ENCODE measurements around the gene CCL13. TPM values are rescaled to one million over a fixed set of nuclear protein-coding genes. Genes with fewer than 3 reads are reported as not detected.

CCL13 gene
- total RNA-seq, 1 experiment from 2014 or later: not detected

DNA sequence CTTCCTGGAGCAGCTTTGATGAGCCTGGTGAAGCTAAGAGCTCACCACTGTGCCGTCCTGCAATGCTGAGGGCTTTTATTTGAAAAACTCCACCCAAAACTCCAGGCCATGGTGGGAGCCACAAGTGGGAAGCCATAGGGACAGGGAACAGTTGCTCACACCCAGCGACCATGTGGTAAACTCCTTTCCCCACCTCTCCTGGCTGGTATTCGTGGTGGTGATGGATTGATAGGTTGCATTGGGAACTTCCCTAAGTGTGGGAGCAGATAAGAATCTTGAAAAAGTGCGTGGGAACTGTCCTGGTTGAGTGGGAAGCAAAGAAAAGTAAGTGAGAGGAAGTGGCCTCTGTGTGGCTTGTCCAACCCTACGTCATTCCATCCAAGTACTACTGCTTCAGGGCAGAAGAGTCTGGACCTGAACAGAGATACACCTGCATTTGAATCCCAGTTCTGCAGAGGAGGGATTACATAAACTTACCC is 6.9 kb downstream of the CCL13 start, which contains the start of gene CCL1:
TSS of gene CCL1 (minus strand) at position 51 of the 479 bp plus-strand sequence. CDS start 72 bp downstream, outside the sequence.
- DNase-seq (ENCODE audit: low spot score): no peak

DNA sequence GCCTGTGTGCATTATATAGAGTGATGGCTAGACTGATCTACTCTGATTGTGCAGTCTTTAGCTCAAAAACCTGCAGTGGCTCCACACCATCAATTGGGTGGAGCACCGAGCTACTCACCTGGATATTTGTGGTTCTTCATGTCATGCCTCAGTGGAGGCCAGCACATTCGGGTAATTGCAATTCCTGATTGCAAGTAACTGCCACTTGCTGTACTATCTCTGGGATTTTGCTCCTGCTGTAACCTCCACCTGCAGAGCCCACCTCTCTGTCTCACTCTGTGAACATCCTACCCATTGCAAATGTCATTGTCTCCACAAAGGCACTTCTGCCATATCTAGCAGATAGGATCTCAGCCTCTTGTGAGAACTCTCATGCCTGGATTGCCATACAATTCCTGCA is 8.5 kb downstream of the CCL13 start:
- DNase-seq (ENCODE audit: low spot score): no peak

DNA sequence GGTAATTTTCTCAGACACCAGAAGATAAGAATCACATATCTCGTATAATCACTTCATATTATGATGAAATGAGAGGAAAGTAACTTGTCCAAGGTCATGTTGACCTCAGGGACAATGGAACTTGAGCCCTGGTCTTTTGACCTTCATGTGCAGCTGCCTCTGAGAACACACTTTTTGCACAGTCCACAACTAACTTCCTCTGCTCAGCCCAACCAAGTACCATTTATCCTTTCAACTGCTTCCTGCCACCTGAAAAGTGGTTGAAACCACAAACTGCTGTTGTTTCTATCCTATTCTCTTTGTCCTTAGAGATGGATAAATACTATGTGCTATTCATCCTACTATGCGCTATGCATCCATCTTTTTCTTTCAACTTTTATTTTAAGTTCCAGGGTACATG is 9.1 kb downstream of the CCL13 start:
- no peak for DNase-seq (ENCODE audit: low spot score)

DNA sequence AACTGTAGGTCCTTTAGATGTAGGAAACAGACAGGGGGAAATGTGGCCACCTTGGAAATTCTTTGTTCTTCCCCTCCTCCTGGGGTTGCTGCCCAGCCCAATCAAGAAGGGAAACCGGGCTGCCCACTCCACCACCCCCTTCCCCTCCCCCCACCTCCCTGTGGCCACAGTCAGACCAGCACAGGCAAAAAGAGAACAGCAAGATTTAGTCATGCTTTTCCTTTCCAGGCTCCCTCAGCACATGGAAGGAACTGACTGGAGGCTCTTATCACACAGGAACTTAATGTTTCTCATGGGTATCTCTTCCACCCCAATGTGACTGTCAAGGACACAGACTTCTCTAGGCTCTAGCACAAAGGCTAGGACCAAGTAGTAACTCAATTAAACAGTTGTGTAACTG is 9.7 kb downstream of the CCL13 start:
- DNase-seq (ENCODE audit: low spot score): no peak

GRCh38 chr17:34366529-34367107 is 10.3 kb downstream of the CCL13 start:
- no peak for DNase-seq (ENCODE audit: low spot score)

DNA sequence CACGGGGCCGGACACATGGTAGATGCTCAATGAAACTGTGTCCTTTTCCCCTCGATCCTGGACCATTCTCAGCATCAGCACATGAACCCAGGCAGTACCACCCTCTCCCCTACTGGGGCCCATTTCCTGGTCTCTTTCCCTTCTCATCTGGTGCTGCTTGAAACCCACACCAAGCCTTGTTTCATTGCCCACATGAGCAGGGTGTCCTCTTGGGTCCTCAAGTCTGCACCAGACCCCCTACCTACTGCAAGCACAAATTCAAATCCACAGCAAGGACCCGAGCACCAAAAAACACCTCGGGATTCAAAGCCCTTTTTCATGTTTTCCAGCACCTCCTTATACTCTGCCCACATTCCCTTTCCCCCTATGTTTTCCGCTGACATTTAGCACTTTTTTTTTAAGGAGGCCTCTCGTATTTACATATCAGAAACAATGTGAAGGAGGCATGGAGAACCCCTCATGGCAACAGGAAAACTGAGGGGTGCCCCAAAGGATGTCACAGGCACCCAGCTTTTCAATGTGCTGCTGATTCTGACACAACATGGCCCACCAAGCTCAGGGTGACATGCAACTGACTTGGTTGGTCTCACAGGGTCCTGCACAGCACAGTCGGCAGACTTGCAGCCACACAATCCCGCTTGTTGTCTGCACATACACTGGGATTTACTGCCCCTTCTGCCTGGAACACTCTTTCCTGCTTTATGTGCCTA is 11.4 kb downstream of the CCL13 start:
- DNase-seq (ENCODE audit: low spot score): no peak

GRCh38 chr17:34368196-34368945 is 12.1 kb downstream of the CCL13 start:
- no peak for DNase-seq (ENCODE audit: low spot score)

DNA sequence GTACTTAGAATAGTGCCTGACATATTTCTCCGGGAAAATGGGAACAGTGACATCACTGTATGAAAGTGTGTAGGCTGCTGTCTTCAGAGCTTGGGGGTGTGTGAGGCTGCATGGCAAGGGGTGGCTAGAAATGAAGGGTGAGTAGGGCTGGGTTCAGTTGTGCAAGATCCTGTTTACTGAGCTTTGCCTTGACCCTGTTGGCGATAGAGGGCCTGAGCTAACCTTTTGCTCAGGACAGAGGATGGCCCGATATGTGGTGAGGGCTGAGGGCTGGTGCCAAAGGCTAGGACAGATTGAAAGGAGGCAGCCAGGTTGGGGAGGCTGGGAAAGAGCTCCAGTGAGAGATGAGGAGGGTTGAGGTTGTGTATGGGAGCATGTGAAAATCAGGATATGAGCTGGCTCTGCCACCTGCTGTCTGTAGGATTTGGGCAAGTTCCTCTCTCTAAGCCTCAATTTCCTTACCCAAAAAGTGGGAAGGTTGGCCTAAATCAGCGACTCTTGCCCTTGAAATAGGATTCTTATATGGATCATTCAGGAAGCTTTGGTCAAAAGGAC is 12.7 kb downstream of the CCL13 start:
- no peak for DNase-seq (ENCODE audit: low spot score)

GRCh38 chr17:34369571-34369970 is 13.3 kb downstream of the CCL13 start:
- no peak for DNase-seq (ENCODE audit: low spot score)

GRCh38 chr17:34370376-34370996 is 14.2 kb downstream of the CCL13 start:
- DNase-seq (ENCODE audit: low spot score): no peak

DNA sequence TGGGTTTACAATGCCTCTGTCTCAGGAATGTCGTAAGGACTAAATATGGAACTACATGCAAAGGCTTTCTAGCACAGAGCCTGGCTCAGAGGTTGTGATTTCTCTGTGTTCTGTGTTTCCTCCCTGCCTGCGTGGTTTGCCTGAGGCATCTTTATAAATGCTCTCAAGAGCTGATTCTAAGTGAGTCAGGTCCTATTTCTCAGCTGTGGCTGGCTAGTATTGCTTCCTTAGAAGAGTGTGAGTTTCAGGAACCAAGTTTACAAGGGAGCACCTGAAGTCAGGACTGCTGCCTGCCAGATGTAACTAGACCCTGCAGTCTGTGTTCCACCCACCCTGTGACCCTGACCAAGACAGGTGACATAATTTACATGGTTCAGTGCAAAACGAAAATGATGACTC is 14.7 kb downstream of the CCL13 start:
- peak; percentile 7 for DNase-seq (ENCODE audit: low spot score)

GRCh38 chr17:34371405-34372100 is 15.3 kb downstream of the CCL13 start:
- DNase-seq (ENCODE audit: low spot score): no peak

GRCh38 chr17:34374457-34374856 is 18.2 kb downstream of the CCL13 start:
- DNase-seq (ENCODE audit: low spot score): no peak

- no peak for DNase-seq (ENCODE audit: low spot score)
These were observed 19.2 kb downstream of the CCL13 start for GRCh38 chr17:34375426-34375997.

DNA sequence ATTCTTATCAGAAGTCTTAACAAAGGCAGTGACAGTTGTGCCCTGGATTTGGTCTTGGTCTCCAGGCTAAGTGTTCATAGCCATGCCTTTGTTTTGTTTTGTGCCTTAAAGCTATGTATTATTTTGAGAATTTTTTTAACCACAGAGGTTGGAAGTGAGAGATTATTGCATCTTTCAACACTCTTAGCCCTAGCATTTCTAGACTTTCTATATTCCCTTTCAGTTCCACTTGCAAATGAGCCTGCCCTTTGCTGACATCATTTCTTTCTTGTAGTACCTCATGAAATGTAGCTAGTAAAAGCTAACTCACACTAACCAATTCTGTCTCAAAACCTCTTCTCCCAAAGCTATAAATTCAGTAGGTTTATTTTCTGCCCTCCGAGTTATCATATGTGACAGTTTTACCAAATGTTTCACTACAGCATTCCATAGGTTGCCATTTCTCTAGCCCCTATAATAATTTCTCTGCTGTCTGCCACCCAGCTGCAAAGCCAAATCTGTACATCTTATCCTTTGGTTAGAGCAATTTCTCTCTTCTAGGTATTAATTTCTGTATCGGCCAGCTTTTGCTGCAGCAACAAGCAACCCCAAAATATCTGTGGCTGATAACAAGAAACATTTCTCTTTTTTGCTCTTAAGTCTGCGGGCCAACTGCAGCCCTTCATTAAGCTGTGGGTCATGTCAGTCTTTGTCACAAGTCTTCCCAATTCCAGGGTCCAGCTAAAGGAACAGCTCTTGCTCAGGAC is 21.0 kb downstream of the CCL13 start:
- no peak for DNase-seq (ENCODE audit: low spot score)

GRCh38 chr17:34378664-34379101 is 22.4 kb downstream of the CCL13 start:
- DNase-seq (ENCODE audit: low spot score): no peak

DNA sequence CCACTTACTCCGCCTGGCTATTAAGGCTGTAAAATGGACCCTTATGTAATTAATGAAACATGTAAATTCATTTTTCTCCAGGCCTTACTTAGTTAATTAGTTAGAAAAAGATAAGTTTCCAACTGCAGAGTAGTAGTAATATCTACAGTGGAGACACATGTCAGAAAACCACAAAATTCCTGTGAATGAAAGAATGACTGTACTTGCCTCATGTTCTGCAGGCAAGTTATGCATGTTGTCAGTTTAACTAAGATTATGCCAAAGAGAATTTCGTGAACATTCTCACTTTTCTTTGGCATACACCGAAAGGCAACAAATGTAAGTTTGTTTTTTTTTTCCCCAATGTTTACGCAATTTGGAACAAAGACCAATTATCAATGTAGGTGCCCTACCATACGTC is 23.6 kb downstream of the CCL13 start:
- DNase-seq (ENCODE audit: low spot score): no peak

DNA sequence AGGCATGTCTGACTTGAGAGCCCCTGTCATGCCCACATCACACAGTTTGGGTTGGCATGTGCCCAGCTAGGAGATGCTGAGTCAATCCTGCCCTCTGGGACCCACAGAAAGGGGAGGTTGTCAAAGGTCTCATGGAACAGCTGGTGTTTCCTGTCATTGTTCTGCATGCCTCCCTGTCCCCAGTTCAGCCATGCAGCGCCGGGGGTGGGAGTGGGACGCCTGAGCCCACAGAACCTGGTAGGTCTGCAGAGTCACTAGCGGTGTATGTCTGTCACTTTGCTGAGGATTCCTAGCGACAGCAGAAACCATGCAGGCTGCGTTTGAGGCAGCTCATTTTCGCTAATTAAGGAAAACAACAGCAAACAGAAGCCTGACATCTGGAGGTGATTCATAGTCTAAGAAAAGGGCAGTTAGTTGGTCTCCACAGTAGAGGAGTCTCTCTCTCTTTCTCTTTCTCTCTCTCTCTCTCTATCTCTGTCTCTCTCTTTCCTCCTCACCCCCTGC is 26.4 kb downstream of the CCL13 start:
- no peak for DNase-seq (ENCODE audit: low spot score)

DNA sequence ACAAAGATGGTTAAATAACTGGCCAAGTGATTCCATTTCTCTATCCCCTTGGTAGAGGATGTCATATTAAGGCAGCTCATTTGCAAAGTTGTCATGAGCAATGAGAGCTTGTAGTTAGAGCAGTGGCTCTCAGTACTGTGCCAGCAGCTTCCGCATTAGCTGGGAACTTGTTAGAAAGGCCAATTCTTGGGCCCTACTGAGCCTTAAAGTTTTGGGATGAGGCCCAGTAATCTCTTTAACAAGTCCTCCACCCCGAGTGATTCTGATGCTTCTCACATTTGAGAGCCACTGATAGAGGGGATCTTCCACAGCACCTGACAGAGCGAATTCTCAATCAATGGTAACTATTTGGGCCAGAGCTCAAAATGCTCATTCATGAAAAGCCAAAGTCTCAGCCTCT is 26.9 kb downstream of the CCL13 start:
- DNase-seq (ENCODE audit: low spot score): no peak

GRCh38 chr17:34384271-34384670 is 28.0 kb downstream of the CCL13 start:
- DNase-seq (ENCODE audit: low spot score): no peak

Measured in A172 (cell line).